HFFc6 (cell line): ENCODE data around the gene MLYCD. TPM values are rescaled to one million over a fixed set of nuclear protein-coding genes. Genes with fewer than 3 reads are reported as not detected.

Source experiments
- DNase-seq: peaks from one replicate; pipeline ENCODE4 v3.0.0-alpha.2; 2018
- H3K27ac Mint-ChIP-seq: 2 replicates; pipeline ENCODE4 v1.8.0; 2020; ENCODE audit warnings: mild to moderate bottlenecking, mixed read lengths
- H3K27me3 Mint-ChIP-seq: 2 replicates; pipeline ENCODE4 v1.8.0; 2021; ENCODE audit warnings: mild to moderate bottlenecking, moderate library complexity, mixed read lengths; ENCODE audit not compliant: insufficient read depth
- H3K36me3 Mint-ChIP-seq: 2 replicates; pipeline ENCODE4 v1.8.0; 2021; ENCODE audit warnings: low read depth, mixed read lengths
- H3K4me1 Mint-ChIP-seq: 2 replicates; pipeline ENCODE4 v1.8.0; 2020; ENCODE audit warnings: low read depth, mixed read lengths
- H3K4me3 Mint-ChIP-seq: 2 replicates; pipeline ENCODE4 v1.8.0; 2020; ENCODE audit warnings: mild to moderate bottlenecking, moderate library complexity, mixed read lengths
- H3K9me3 Mint-ChIP-seq: 2 replicates; pipeline ENCODE4 v1.8.0; 2020; ENCODE audit warnings: mild to moderate bottlenecking, mixed read lengths
- CTCF ChIP-seq: fragments of 200-600 bp; sonication (generic); IDR thresholded peaks from 2 replicates; pipeline ENCODE4 v1.5.0; 2021; ENCODE audit warnings: antibody characterized with exemption, mild to moderate bottlenecking
- total RNA-seq, 6 experiments: library from RNA; stranded (reverse); fragmentation: NEBNext Ultra II Directional; extraction: Animal tissue kit (Norgen Biotek cat#: 25700); gene quantifications; 2 replicates in 1 of 6; 3 replicates in 5 of 6; pipeline ENCODE4 v1.2.3, GENCODE V29; 2021

Gene MLYCD
- total RNA-seq, 6 experiments from 2014 or later = 1.4 to 2.5 (median 1.9) TPM

- no peak overlapping the region for H3K4me3 Mint-ChIP-seq
- H3K36me3 Mint-ChIP-seq = peaks cover 5% of the 10 kb centered on the region
- no peak for TF ChIP-seq CTCF
- H3K27me3 Mint-ChIP-seq = peaks cover 27% of the 10 kb centered on the region
- no peak overlapping the region for H3K27ac Mint-ChIP-seq
- no peaks in the 10 kb centered on the region for H3K4me1 Mint-ChIP-seq
- DNase-seq = no peak
- H3K9me3 Mint-ChIP-seq = peaks cover 15% of the 10 kb centered on the region
These were observed 76.8 kb downstream of the MLYCD start for GRCh38 chr16:83975590-83976260.

Other genes starting within 250 kb of the MLYCD start
- 100 to 1,000 TPM; 138 to 174 (median 161) TPM for gene HSBP1, start 91.1 kb upstream of the MLYCD start, total RNA-seq
- gene OSGIN1, start 54.1 kb downstream of the MLYCD start, total RNA-seq = 1 to 10 TPM; 3.9 to 8.6 (median 7.7) TPM
- under 1 TPM in 1 of 6 experiments, not detected in 5; 0.40 TPM for gene NECAB2, start 69.1 kb downstream of the MLYCD start, total RNA-seq
- not detected for gene SLC38A8, start 143.7 kb downstream of the MLYCD start, total RNA-seq
- gene MBTPS1, start 217.8 kb downstream of the MLYCD start, total RNA-seq = 100 to 1,000 TPM in 4 of 6 experiments, 10 to 100 TPM in 2; 96.6 to 123 (median 102) TPM
- 10 to 100 TPM; 14.8 to 18.8 (median 17.2) TPM for gene HSDL1, start 246.1 kb downstream of the MLYCD start, total RNA-seq
- gene DNAAF1, start 246.2 kb downstream of the MLYCD start, total RNA-seq = not detected